ENCODE data around the gene PCBP1.

- TF ChIP-seq TAF1 (IDR thresholded peaks at IDR 0.05; ENCODE audit: low read depth, low read length): no peak
- TF ChIP-seq POLR2AphosphoS5 (IDR thresholded peaks at IDR 0.05; ENCODE audit: low read depth, low read length): no peak
- TF ChIP-seq POLR2A (IDR thresholded peaks at IDR 0.05; ENCODE audit: low read depth, low read length): no peak
- no peak for TF ChIP-seq SPI1 (IDR thresholded peaks at IDR 0.05; ENCODE audit: low read depth, low read length)
- no peak for TF ChIP-seq POU2F2 (IDR thresholded peaks at IDR 0.05; ENCODE audit: low read depth, low read length)
- no peak for TF ChIP-seq PAX5 (IDR thresholded peaks at IDR 0.05; ENCODE audit: insufficient read depth, low read length, severe bottlenecking)
Measured at GRCh38 chr2:70045932-70046331, 41.3 kb upstream of the PCBP1 start.
